Measurements from ENCODE around the gene PRPF40A. TPM values are rescaled to one million over a fixed set of nuclear protein-coding genes. Genes with fewer than 3 reads are reported as not detected.

PRPF40A gene
- total and polyA plus RNA-seq, 8 donors, result 11.3 to 185 (median 71.7) TPM

GRCh38 chr2:152710713-152711112 is 6.5 kb downstream of the PRPF40A start:
- intact Hi-C loops (cut with DNase I; ENCODE audit: low total_unique reads), result no loop called here
- WGBS, 5 donors, result 52 to 73% (median 61%) methylated on average over 2 of the region's 2 CpGs

DNA sequence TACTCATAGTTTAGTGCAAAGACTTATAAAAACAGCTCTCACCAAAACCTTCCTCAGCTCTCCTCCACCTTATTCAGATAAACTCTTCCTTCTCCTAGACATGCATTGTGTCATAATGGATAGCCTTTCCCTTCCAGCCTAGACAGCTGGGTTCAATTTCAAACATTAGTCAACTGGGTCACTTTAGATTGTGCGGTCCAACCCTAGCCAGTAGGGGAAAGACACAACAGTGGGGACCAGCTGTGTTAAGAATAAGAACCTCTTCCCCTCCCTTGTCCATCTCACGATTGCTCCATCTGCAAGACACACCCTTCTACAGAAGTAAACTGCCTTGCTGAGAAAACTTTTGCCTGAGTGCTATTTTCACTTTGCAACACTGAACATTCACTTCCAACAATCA is 8.5 kb downstream of the PRPF40A start:
- Histone ChIP-seq H3K4me3 (no peak overlapping the region), H3K9me3 (no peaks in the 10 kb centered on the region), H3K4me1 (peaks cover 0 to 24% (median 15%) of the 10 kb centered on the region in 4 donors), H3K27me3 (no peaks in the 10 kb centered on the region), H3K27ac (no peak overlapping the region), H3K36me3 (peaks cover 7 to 41% (median 35%) of the 10 kb centered on the region in 4 donors)
- intact Hi-C loops (cut with DNase I; ENCODE audit: low total_unique reads), result no loop called here
- no peak for DNase-seq
- no peak for TF ChIP-seq EP300 (IDR thresholded peaks at IDR 0.05)
- no peak for TF ChIP-seq POLR2AphosphoS5 (IDR thresholded peaks at IDR 0.05)
- no peak for TF ChIP-seq POLR2A (IDR thresholded peaks at IDR 0.05)
- TF ChIP-seq CTCF (IDR thresholded peaks at IDR 0.05), result no peak
- 90 to 99% (median 92%) methylated on average over 2 of the region's 2 CpGs for WGBS, 5 donors

More at GRCh38 chr2:152710713-152711112, 6.5 kb downstream of the PRPF40A start:
- H3K36me3 ChIP-seq, result peaks cover 7 to 57% (median 44%) of the 10 kb centered on the region in 4 donors
- H3K27me3 ChIP-seq, result no peaks in the 10 kb centered on the region
- TF ChIP-seq EP300 (IDR thresholded peaks at IDR 0.05) (no peak), CTCF (IDR thresholded peaks at IDR 0.05) (no peak), POLR2A (IDR thresholded peaks at IDR 0.05) (no peak), POLR2AphosphoS5 (IDR thresholded peaks at IDR 0.05) (no peak)
- H3K4me1 ChIP-seq, result peaks cover 8 to 40% (median 23%) of the 10 kb centered on the region in 4 donors
- H3K9me3 ChIP-seq, result no peaks in the 10 kb centered on the region
- no peak overlapping the region for H3K4me3 ChIP-seq
- no peak overlapping the region for H3K27ac ChIP-seq
- DNase-seq, result no peak

DNA sequence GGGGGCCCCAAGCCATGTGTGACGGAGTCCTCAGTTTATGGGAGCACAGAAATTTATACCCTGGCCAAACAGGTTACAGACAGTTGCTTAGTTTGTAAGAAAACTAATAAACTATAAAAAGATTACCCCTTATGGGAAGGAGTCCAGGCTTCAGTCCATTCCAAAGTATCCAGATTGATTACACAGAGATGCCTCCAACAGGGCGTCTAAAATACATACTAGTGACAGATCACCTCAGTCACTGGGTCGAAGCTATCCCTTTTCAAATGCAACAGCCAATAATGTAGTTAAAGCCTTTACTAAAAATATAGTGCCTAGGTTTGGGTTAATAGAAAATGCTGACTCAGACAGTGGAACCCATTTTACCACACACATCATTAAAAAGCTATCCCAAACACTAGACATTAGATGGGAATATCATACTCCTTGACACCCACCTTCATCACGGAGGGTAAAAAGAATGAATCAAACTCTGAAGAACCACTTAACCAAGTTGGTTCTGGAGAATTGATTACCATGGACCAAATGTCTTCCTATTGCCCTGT is 10.7 kb downstream of the PRPF40A start:
- 89 to 98% (median 95%) methylated on average over 4 of the region's 4 CpGs for WGBS, 5 donors
- Histone ChIP-seq H3K4me3 (no peak overlapping the region), H3K27me3 (no peaks in the 10 kb centered on the region), H3K27ac (no peak overlapping the region), H3K9me3 (peaks cover 0 to 7% (median 3%) of the 10 kb centered on the region in 4 donors), H3K36me3 (peaks cover 5 to 35% (median 25%) of the 10 kb centered on the region in 4 donors), H3K4me1 (peaks cover 0 to 16% (median 10%) of the 10 kb centered on the region in 4 donors)
- intact Hi-C loops (cut with DNase I; ENCODE audit: low total_unique reads), result no loop called here
- no peak for DNase-seq
- TF ChIP-seq POLR2AphosphoS5 (IDR thresholded peaks at IDR 0.05) (no peak), CTCF (IDR thresholded peaks at IDR 0.05) (no peak), POLR2A (IDR thresholded peaks at IDR 0.05) (no peak), EP300 (IDR thresholded peaks at IDR 0.05) (no peak)

DNA sequence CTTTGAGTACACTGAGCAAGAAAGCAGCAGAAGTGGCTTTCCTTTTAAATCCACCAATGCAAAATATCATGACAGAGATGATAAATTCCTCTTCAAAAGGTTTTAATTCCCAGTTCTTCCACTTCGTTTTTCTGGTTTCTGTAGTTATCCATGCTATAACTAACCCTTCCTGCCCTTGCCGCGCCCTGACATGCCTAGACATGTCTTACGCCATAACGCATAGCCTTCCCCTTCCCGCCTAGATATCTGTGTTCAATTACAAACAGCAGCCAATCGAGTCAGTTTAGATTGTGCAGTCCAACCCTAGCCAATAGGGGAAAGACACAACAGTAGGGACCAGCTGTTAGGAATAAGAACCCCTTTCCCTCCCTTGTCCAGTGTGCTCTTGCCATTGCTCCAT is 16.1 kb downstream of the PRPF40A start:
- intact Hi-C loops (cut with DNase I; ENCODE audit: low total_unique reads), result no loop called here
- peaks cover 0 to 10% (median 4%) of the 10 kb centered on the region in 4 donors for H3K9me3 ChIP-seq
- H3K27ac ChIP-seq, result no peak overlapping the region
- peaks cover 0 to 16% (median 11%) of the 10 kb centered on the region in 4 donors for H3K36me3 ChIP-seq
- no peak overlapping the region for H3K4me3 ChIP-seq
- DNase-seq, result no peak
- TF ChIP-seq CTCF (IDR thresholded peaks at IDR 0.05) (no peak), POLR2AphosphoS5 (IDR thresholded peaks at IDR 0.05) (no peak), EP300 (IDR thresholded peaks at IDR 0.05) (no peak)
- peaks cover 0 to 11% (median 6%) of the 10 kb centered on the region in 4 donors for H3K4me1 ChIP-seq
- no peaks in the 10 kb centered on the region for H3K27me3 ChIP-seq
- 96 to 98% (median 97%) methylated on average over 7 of the region's 7 CpGs for WGBS, 5 donors

All from stomach (tissue), 9 donors.